GM12865 (cell line): ENCODE data around the gene ATG10.
A peak's percentile ranks its signal among the peaks of the same experiment; 100 is the strongest.

Source experiments
- DNase-seq: peaks from one replicate; pipeline ENCODE4 v3.0.0; 2010; ENCODE audit warnings: low read depth
- H3K4me3 ChIP-seq: 2 replicates; pipeline ENCODE4 v1.5.1; 2011; ENCODE audit warnings: mild to moderate bottlenecking, low read depth, low read length, control low read depth
- CTCF ChIP-seq: IDR thresholded peaks from 2 replicates; pipeline ENCODE4 v1.5.1; 2011; ENCODE audit warnings: low read length, control low read depth, low read depth, inconsistent platforms; ENCODE audit not compliant: insufficient read depth; ENCODE audit errors: missing control alignments

ATG10 gene

GRCh38 chr5:82045554-82046275 is 73.9 kb downstream of the ATG10 start:
- no peak for TF ChIP-seq CTCF
- no peak overlapping the region for H3K4me3 ChIP-seq
- DNase-seq, result no peak

GRCh38 chr5:82046276-82046647 is 74.4 kb downstream of the ATG10 start:
- no peak overlapping the region for H3K4me3 ChIP-seq

GRCh38 chr5:82050955-82051354 is 79.1 kb downstream of the ATG10 start:
- no peak for TF ChIP-seq CTCF
- H3K4me3 ChIP-seq, result no peak overlapping the region

More at GRCh38 chr5:82046276-82046647, 74.4 kb downstream of the ATG10 start:
- no peak for DNase-seq
- TF ChIP-seq CTCF, result no peak

GRCh38 chr5:82054004-82054710 is 82.3 kb downstream of the ATG10 start:
- DNase-seq, result peak; percentile 10
- no peak overlapping the region for H3K4me3 ChIP-seq
- TF ChIP-seq CTCF, result no peak

More at GRCh38 chr5:82050955-82051354, 79.1 kb downstream of the ATG10 start:
- no peak for DNase-seq

GRCh38 chr5:82057051-82057450 is 85.2 kb downstream of the ATG10 start:
- no peak overlapping the region for H3K4me3 ChIP-seq
- TF ChIP-seq CTCF, result no peak
- no peak for DNase-seq

- DNase-seq, result peak; percentile 24
- no peak overlapping the region for H3K4me3 ChIP-seq
- no peak for TF ChIP-seq CTCF
Observed at GRCh38 chr5:82058710-82059109, 86.9 kb downstream of the ATG10 start.
